HG02763 (cell line): ENCODE data around the gene LGSN.
"Not testable (repeated sequence)": the region's sequence is repeated elsewhere in the genome, so short reads cannot be mapped to it uniquely, and the experiment has no call there.

Experiments used
- ATAC-seq: cut with Tn5 transposase; IDR thresholded peaks from one replicate; pipeline ENCODE4 v1.9.1; 2021; ENCODE audit warnings: mild to moderate bottlenecking, moderate library complexity; ENCODE audit not compliant: unreplicated experiment

The LGSN gene

DNA sequence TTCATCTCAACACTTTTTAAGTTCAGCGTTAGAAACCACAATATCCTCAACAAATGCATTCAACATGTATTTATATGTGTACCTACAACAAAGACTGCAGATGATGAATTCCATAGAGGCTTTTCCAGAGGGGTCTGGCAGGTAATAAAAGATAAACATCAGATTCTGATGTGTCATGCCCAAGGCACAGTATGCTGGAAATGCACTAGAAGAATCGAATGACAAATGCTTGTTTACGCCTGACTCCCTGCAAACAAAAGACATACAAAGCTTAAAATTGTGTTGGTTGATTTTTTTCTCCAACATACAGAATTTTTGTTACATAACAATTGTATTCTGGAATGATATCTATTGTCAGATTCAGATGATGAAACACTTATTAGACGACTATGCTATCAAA lies at the start of gene LGSN:
Gene LGSN (minus strand): TSS at position 45 of the 400 bp plus-strand sequence. CDS start 40 bp downstream, at position 5.
- no peak for ATAC-seq

GRCh38 chr6:63368347-63368746 lies 48.6 kb upstream of the LGSN start:
- ATAC-seq: no peak

DNA sequence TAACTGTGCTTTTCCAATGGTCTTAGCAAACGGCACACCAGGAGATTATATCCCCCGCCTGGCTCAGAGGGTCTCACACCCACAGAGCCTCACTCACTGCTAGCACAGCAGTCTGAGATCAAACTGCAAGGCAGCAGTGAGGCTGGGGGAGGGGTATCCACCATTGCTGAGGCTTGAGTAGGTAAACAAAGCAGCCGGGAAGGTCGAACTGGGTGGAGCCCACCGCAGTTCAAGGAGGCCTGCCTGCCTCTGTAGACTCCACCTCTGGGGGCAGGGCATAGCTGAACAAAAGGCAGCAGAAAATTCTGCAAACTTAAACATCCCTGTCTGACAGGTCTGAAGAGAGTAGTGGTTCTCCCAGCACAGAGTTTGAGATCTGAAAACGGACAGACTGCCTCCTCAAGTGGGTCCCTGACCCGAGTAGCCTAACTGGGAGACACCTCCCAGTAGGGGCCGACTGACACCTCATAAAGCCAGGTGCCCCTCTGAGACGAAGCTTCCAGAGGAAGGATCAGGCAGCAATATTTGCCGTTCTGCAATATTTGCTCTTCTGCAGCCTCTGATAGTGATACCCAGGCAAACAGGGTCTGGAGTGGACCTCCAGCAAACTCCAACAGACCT lies 42.8 kb upstream of the LGSN start:
- not testable (repeated sequence) for ATAC-seq

DNA sequence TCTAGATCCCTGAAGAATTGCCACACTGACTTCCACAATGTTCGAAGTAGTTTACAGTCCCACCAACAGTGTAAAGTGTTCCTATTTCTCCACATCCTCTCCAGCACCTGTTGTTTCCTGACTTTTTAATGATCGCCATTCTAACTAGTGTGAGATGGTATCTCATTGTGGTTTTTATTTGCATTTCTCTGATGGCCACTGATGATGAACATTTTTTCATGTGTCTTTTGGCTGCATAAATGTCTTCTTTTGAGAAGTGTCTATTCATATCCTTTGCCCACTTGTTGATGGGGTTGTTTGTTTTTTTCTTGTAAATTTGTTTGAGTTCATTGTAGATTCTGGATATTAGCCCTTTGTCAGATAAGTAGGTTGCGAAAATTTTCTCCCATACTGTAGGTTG lies 37.6 kb upstream of the LGSN start:
- ATAC-seq: not testable (repeated sequence)

GRCh38 chr6:63355632-63356031 lies 35.8 kb upstream of the LGSN start:
- ATAC-seq: no peak

- ATAC-seq: no peak
Measured at GRCh38 chr6:63353286-63353630, 33.5 kb upstream of the LGSN start.

DNA sequence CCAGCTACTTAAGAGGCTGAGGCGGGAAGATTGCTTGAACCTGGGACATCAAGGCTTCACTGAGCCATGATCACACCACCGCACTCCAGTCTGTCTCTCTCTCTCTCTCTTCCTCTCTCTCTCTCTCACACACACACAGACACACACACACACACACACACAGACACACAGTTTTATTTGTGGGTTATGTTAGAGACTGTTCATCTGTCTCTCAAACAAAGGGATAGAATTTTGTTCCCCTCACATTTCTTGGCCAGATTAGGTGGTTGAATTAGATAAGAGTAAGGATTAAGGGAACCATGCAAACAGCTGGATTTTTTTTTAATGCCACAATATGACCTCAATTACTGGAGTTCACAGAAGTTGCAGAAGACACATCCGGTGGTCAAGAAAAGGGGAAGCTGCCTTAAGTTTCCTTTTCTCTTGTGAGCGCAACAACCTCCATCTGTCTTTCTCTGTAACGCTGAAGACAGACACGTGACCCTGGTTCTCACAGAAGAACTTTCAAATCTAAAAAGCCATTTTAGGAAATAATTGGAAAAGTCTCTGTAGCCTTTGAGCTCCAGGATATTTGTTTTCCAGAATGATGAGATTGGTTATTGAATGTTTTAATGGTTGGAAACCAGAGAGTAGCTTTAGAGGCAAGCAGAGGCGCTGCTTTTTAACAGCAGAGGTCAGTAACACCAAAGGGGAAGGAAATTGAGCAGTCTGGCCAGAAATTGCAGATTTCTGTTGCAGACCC lies 32.9 kb upstream of the LGSN start:
- peak; percentile 91 for ATAC-seq

GRCh38 chr6:63352069-63352543 lies 32.3 kb upstream of the LGSN start:
- peak; percentile 35 for ATAC-seq

DNA sequence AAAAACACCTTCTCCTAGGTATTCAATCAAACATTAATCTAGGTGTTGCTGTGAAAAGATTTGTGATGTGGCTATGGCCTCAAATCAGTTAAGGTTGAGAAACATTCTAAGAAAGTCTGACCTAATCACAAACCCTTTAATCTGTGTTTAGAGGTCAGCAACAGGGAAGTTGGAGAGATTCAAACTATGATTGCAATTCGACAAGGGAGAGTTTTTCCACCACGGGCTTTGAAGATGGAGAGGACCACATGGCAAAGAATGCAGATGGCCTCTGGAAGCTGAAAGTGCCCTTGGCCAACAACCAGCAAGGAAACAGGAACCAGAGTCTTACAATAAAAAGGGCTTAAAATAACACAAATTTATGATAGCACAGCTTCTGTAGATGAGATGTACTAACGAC lies 29.6 kb upstream of the LGSN start:
- no peak for ATAC-seq

GRCh38 chr6:63348836-63349235 lies 29.1 kb upstream of the LGSN start:
- no peak for ATAC-seq

DNA sequence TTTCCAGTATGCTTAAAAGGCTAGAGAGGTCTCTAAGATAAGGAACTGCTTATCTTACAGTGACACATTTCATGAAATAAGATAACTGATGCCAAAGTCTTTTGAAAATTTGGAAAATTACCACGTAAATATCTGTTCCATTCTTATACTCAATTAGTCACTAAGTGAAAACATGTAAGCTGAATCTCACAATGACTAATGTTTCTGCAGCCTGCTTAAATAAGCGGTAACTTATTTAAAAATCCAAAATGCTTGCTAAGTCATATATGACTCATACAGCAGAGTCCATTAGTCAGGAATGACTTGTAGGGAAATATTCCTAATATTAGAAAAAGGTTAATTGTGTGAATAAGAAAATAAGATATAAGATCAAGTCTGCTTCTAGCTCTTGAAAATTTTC lies 27.8 kb upstream of the LGSN start:
- no peak for ATAC-seq

DNA sequence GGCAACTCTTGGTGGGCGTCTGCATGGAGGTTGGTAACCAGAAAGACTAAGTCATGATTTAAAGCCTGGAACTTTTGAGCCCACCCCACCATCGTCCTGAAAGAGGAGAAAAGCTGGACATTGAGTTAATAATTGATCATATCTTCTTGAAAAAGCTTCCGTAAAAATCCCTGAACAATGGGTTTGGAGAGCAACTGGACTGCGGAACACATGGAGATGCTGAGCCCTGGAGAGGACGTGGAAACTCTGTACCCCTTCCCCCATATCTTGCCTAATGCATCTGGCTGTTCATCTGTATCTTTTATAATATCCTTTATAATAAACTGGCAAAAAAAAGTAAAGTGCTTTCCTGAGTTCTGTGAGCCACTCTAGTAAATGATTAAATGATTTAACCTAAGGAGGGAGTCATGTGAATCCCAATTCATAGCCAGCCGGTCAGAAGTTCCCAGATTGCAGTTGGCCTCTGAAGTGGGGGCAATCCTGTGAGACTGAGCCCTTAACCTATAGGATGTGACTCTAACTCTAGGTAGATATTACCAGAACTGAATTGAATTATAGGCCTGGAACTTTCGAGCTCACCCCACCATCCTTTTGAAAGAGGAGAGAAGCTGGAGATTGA lies 26.5 kb upstream of the LGSN start:
- no peak for ATAC-seq

DNA sequence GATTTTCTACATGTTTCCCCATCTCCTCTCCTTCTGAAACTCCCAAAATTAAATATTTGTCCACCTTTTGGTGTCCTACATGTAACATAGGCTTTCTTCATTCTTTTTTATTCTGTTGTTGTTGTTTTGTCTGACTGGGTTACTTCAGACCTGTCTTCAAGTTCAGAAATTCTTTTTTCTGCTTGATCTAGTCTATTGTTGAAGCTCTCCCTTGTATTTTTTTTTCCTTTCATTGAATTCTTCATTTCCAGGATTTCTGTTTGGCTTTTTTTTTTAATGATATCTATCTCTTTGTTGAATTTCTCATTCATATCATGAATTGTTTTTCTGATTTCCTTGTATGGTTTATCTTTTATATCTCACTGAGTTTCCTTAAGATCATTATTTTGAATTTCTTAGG lies 20.6 kb upstream of the LGSN start:
- no peak for ATAC-seq

DNA sequence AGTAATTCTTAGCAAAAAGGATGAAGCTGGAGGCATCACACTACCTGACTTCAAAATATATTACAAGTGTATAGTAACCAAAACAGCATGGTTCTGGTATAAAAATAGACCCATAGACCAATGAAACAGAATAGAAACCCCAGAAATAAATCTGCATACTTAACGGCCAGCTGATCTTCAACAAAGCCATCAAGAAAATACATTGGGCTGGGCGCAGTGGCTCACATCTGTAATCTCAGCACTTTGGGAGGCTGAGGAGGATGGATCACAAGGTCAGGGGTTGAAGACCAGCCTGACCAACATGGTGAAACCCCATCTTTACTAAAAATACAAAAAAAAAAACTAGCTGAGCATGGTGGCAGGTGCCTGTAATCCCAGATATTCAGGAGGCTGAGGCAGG lies 14.9 kb upstream of the LGSN start:
- ATAC-seq: not testable (repeated sequence)

GRCh38 chr6:63333440-63333839 lies 13.7 kb upstream of the LGSN start:
- no peak for ATAC-seq

- ATAC-seq: not testable (repeated sequence)
Measured at GRCh38 chr6:63326630-63327029, 6.8 kb upstream of the LGSN start.

GRCh38 chr6:63322981-63323380 lies 3.2 kb upstream of the LGSN start:
- ATAC-seq: no peak

GRCh38 chr6:63321821-63322220 lies 2.0 kb upstream of the LGSN start:
- ATAC-seq: no peak

DNA sequence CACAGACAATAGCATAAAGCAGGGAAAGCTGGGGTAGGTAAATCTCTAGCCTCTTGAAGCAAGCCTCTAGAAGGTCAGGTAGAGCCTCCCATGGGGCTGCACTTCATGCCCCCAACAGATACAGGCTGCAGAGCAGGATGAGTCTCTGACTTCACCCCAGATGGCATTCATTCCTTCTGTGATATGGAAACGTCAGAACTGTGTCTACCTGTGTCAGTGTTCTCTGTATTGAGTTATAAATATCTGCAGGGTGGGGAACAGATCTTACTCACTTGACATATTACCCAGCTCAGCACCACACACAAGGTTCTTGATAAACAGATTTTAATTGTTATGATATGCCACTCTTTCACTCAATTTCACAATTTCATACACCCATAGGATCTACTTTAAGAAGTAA lies 2.1 kb downstream of the LGSN start:
- no peak for ATAC-seq

DNA sequence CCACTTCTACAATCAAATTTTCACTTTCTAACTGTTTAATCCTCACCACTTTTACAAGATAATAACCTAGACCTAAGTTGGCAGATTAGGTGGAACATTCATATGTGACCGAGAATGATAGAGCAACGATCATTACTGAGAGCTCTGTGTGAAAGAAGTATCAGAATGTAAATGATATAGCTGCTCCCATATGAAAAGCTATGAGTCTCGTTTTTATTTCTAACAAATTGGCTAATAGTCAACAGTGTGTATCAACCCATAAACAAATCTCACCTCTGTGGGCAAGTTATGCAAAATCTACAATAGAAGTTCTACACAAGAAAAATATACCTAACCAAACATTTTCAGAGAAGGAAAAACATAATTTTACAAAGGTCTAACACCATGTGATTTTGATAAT lies 3.7 kb downstream of the LGSN start:
- ATAC-seq: no peak

DNA sequence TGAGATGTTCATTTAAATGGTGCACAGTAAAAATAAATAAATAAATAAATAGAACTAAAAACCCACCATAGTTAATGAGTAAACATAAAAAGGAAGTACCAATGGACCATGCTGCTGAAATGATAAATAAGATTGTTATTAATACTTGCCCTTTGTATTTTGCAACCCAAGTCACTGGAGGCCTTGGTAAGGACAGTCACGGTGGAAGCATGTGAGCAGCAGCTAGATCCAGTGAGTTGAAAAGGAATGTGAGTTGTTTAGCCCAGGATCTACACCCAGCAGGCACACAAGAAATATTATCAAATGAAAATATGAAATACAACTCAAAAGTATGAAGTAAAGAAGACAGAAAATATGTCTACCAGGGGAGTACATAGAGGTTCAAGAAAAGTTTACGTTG lies 6.7 kb downstream of the LGSN start:
- no peak for ATAC-seq

DNA sequence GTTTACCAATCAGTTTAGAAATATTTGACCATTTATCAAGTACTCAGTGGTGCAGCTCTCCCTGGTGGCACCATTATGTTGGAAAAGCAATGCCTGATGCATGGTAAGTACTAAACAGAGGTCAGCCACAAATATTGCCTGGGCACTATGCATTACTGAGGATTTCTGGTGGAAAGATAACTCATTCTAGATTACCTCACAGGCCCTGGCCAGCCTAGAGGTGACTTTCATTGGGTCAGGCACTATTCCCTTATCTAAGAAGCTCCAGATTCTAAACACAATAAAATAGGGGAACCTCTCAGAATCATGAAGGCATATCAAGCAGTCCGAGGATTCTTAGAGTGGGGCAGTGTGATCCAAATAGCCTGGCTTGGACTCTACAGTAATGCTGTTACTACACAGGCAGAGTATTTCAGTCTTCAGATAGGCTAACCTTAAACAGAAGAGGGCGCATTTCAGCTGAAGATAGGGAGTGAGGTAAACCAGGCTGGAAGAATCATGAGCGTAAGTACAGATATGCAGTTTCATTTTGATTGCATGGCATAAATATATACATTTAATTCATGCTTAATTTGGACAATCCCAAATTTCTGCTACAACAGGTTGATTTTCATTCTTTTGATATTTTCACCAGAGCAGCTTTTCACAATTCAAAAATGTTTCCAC lies 12.1 kb downstream of the LGSN start:
- peak; percentile 83 for ATAC-seq
